Spinal cord (tissue), 10 donors: Measurements from ENCODE around the gene PPM1J. TPM values are rescaled to one million over a fixed set of nuclear protein-coding genes. Genes with fewer than 3 reads are reported as not detected.

Source experiments
- DNase-seq, 6 donors: peaks; one replicate each; pipeline versions ENCODE4 v3.0.0 to v3.0.0-alpha.2; 2013 to 2015; ENCODE audit warnings: low spot score in 6 of 6, low read depth in 4 of 6
- H3K27ac ChIP-seq: one replicate; pipeline ENCODE4 v1.5.1; 2013; ENCODE audit warnings: low read depth, low read length, control low read depth
- H3K27me3 ChIP-seq: one replicate; pipeline ENCODE4 v1.6.1; 2013; ENCODE audit warnings: low read length; ENCODE audit not compliant: control insufficient read depth, insufficient read depth
- H3K36me3 ChIP-seq: one replicate; pipeline ENCODE4 v1.6.1; 2013; ENCODE audit warnings: low read length; ENCODE audit not compliant: control insufficient read depth, insufficient read depth
- H3K4me1 ChIP-seq: one replicate; pipeline ENCODE4 v1.6.1; 2013; ENCODE audit warnings: low read length; ENCODE audit not compliant: control insufficient read depth, insufficient read depth
- H3K4me3 ChIP-seq: one replicate; pipeline ENCODE4 v1.5.1; 2013; ENCODE audit warnings: low read depth, low read length, control low read depth
- H3K9me3 ChIP-seq: one replicate; pipeline ENCODE4 v1.6.1; 2013; ENCODE audit warnings: low read length; ENCODE audit not compliant: control insufficient read depth, insufficient read depth
- WGBS: methylation state at CpG from one replicate; pipeline ENCODE4 v1.1.5; 2013; ENCODE audit warnings: missing lambda C conversion rate; ENCODE audit not compliant: insufficient coverage; 5-methylcytosine and 5-hydroxymethylcytosine counted together
- polyA plus RNA-seq, 2 donors: library from polyadenylated mRNA; unstranded; fragments of 120-200 nt; gene quantifications; one replicate each; pipeline ENCODE4 v1.2.1, GENCODE V29; 2013; ENCODE audit not compliant: insufficient read length in 2 of 2
- total RNA-seq, 2 donors: library from RNA; depleted of rRNA in 1 of 2; stranded (reverse); fragments of 120-200 nt in 1 of 2; fragments of >200 nt in 1 of 2; gene quantifications; one replicate each; pipeline versions ENCODE4 v1.2.3 to v1.2.4, GENCODE V29; 2013 to 2014
- donor health status: healthy.

The PPM1J gene
- total and polyA plus RNA-seq, 4 donors, result 2.2 to 7.4 (median 5.5) TPM

- Histone ChIP-seq H3K4me3 (no peak overlapping the region), H3K4me1 (no peaks in the 10 kb centered on the region), H3K36me3 (peaks cover 42% of the 10 kb centered on the region), H3K27ac (no peak overlapping the region), H3K9me3 (no peaks in the 10 kb centered on the region), H3K27me3 (no peaks in the 10 kb centered on the region)
- DNase-seq, result no peak
- WGBS, result no CpG with 5 or more reads among the region's 2 CpGs
Observed at GRCh38 chr1:112666946-112667345, 48.2 kb downstream of the PPM1J start.

GRCh38 chr1:112665857-112666256 is 49.3 kb downstream of the PPM1J start:
- no peak overlapping the region for H3K27ac ChIP-seq
- no peak overlapping the region for H3K4me3 ChIP-seq
- peaks cover 47% of the 10 kb centered on the region for H3K36me3 ChIP-seq
- no peak for DNase-seq
- no peaks in the 10 kb centered on the region for H3K9me3 ChIP-seq
- H3K4me1 ChIP-seq, result no peaks in the 10 kb centered on the region
- no peaks in the 10 kb centered on the region for H3K27me3 ChIP-seq
- 93% methylated on average over 2 of the region's 3 CpGs for WGBS

Other genes starting within 250 kb of the PPM1J start
- gene WNT2B, start 206.4 kb downstream of the PPM1J start, total RNA-seq, result 10 to 100 TPM in 1 of 2 donors, 1 to 10 TPM in 1; 9.9 to 19.0 TPM
- 10 to 100 TPM in 1 of 2 donors, 1 to 10 TPM in 1; 3.5 to 10.4 TPM for gene WNT2B, start 206.4 kb downstream of the PPM1J start, polyA plus RNA-seq
- gene ST7L, start 96.2 kb downstream of the PPM1J start, total RNA-seq, result 10 to 100 TPM; 27.6 to 40.9 TPM
- gene ST7L, start 96.2 kb downstream of the PPM1J start, polyA plus RNA-seq, result 10 to 100 TPM; 21.3 to 28.0 TPM
- gene CAPZA1, start 95.5 kb downstream of the PPM1J start, total RNA-seq, result 100 to 1,000 TPM; 120 to 148 TPM
- gene CAPZA1, start 95.5 kb downstream of the PPM1J start, polyA plus RNA-seq, result 10 to 100 TPM; 76.4 to 76.6 TPM
- gene MOV10, start 40.7 kb downstream of the PPM1J start, total RNA-seq, result 10 to 100 TPM; 17.0 to 58.5 TPM
- gene MOV10, start 40.7 kb downstream of the PPM1J start, polyA plus RNA-seq, result 10 to 100 TPM; 38.8 to 58.1 TPM
- gene RHOC, start 8.2 kb downstream of the PPM1J start, total RNA-seq, result 100 to 1,000 TPM in 1 of 2 donors, 10 to 100 TPM in 1; 96.7 to 282 TPM
- 100 to 1,000 TPM; 203 to 243 TPM for gene RHOC, start 8.2 kb downstream of the PPM1J start, polyA plus RNA-seq
- 100 to 1,000 TPM in 1 of 2 donors, 10 to 100 TPM in 1; 98.0 to 127 TPM for gene SLC16A1, start 240.9 kb upstream of the PPM1J start, total RNA-seq
- 10 to 100 TPM; 60.3 to 84.9 TPM for gene SLC16A1, start 240.9 kb upstream of the PPM1J start, polyA plus RNA-seq